Renal cortical epithelial cell (primary cell): ENCODE data around the gene FAM163B. TPM values are rescaled to one million over a fixed set of nuclear protein-coding genes. Genes with fewer than 3 reads are reported as not detected.
"Not testable (repeated sequence)": the region's sequence is repeated elsewhere in the genome, so short reads cannot be mapped to it uniquely, and the experiment has no call there.

ENCODE experiments used
- DNase-seq: peaks from one replicate; pipeline ENCODE4 v3.0.0-alpha.2; 2011; ENCODE audit warnings: low read depth
- total RNA-seq: library from RNA; depleted of rRNA; stranded (reverse); fragments of >200 nt; gene quantifications from 2 replicates; pipeline ENCODE4 v1.2.3, GENCODE V29; 2014

The FAM163B gene
- total RNA-seq, 1 donor from 2014 or later = not detected

DNA sequence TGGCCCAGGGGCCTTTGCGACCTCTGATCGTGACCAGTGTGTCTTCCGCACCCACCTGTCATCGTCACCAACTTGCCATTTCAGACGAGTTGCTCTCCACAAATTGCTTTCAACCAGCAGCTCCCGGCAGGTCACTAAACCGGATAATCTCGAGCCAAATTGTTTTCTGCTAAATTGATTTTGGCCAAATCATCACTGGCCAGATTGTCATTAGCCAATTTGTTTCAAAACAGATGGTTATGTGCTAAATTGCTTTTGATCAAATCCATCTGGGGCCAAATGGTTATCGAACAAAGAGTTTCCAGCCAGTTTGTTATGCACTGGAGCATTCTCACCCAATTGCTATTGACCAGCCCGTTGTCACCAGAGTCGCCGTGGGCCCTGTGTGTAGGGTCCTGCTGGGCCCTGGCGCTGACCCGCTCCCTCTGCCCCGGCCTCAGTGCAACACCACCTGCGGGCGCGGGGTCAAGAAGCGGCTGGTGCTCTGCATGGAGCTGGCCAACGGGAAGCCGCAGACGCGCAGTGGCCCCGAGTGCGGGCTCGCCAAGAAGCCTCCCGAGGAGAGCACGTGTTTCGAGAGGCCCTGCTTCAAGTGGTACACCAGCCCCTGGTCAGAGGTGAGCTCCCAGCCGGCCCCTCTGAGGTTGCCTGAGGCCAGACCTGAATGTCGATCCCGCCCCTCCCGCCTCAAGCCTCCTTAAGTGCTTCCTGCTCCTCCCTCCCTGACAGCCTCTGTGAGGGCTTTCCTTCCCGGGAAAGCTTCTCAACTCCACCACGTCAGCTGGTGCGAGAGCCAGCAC is 39.1 kb downstream of the FAM163B start:
- no peak for DNase-seq

DNA sequence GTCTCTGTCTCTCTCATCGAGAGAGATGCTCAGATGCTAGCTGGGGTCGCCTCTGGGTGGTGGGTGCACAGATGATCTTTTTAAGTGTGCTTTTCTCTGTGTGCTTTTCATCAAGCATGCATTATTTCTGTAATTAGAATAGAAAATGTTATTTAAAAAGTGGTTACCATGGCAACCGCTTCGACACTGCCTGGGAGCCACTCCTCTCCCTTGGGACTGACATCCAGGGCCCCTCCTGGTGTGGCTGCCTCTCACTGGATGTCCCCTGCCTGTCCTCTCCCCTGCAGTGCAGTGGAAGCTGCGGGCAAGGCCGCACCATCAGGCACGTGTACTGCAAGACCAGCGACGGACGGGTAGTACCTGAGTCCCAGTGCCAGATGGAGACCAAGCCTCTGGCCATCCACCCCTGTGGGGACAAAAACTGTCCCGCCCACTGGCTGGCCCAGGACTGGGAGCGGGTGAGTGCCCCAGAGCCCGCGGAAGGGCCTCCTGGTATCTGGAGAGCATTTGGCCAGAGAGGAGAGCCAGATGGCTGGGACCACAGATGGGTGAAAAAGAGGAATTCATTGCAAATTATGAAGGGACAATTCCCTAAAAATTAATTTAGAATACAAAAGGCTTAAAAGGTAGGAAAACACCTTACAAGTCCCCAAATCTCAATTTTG is 39.9 kb downstream of the FAM163B start:
- no peak for DNase-seq

DNA sequence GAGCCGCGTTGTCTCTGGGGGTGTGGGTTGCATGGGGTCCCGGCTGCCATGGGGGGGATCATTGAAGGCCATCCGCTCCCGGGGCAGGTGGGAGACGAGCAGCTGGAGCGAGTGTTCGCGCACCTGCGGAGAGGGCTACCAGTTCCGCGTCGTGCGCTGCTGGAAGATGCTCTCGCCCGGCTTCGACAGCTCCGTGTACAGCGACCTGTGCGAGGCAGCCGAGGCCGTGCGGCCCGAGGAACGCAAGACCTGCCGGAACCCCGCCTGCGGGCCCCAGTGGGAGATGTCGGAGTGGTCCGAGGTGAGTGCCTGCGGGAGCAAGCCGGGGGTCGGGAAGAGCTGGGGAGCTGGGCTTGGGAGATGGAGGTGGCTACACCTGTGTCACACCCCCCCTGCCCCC is 41.0 kb downstream of the FAM163B start:
- no peak for DNase-seq

DNA sequence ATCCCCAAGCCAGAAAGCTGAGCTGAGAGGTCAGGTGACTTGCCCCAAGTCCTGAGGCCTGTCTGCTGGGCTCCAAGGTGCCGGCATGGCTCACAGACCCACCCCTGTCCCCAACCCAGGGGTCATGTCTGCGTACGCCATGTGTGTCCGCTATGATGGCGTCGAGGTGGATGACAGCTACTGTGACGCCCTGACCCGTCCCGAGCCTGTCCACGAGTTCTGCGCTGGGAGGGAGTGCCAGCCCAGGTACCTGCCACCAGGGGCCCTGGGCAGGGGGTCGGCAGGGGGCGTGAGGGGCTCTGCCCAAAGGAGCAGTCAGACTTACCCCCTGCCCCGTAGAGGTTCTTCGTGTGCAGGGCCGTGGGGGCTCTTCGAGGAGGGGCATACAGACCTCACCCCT is 42.4 kb downstream of the FAM163B start:
- DNase-seq = no peak

DNA sequence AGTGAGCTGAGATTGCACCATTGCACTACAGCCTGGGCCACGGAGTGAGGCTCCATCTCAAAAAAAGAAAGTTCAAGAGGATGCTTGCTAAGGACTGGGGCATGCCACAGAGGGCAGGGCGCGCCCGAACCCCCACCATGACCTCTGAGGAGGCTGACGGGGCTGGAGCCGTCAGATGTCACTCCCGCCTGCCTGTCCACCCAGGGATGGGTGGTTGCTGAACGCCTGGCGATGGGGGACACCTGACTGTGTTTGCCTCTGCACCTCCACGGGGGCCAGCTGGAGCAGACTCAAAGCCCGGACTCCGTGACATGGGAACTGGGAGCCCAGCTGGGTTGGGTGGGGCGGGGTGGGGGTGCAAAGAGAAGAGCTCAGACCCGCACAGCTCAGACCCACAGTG is 42.8 kb downstream of the FAM163B start:
- DNase-seq = no peak

DNA sequence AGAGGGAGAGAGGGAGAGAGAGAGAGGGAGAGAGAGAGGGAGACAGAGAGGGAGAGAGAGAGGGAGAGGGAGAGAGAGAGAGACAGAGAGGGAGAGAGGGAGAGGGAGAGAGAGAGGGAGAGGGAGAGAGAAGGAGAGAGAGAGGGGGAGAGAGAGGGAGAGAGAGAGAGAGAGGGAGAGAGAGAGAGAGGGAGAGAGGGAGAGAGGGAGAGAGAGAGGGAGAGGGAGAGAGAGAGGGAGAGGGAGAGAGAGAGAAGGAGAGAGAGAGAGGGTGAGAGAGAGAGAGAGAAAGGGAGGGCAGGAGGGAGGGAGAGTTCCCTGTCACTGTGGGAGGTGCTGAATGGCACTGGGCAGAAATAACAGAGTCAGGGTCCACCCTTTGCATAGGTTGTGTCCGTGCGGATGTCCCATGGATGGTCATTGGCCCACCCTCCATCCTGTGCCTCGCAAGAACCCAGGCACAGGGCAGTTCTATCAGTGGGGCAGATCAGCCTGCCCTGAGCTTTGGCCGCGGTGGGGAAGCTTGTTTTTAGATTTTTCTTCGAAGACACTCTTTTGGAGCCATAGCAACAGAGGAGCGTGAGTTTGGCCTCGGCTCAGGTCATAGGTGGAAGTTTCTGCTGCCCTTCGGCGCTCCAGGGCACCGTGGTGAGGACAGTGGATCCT is 44.6 kb downstream of the FAM163B start:
- DNase-seq = no peak

DNA sequence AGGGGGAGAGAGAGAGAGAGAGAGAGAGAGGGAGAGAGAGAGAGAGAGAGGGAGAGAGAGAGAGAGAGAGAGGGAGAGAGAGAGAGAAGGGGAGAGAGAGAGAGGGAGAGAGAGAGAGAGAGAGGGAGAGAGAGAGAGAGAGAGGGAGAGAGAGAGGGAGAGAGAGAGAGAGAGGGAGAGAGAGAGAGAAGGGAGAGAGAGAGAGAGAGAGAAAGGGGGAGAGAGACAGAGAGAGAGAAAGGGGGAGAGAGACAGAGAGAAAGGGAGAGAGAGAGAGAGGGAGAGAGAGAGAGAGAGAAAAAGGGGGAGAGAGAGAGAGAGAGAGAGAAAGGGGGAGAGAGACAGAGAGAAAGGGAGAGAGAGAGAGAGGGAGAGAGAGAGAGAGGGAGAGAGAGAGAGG is 45.4 kb downstream of the FAM163B start:
- DNase-seq = not testable (repeated sequence)

DNA sequence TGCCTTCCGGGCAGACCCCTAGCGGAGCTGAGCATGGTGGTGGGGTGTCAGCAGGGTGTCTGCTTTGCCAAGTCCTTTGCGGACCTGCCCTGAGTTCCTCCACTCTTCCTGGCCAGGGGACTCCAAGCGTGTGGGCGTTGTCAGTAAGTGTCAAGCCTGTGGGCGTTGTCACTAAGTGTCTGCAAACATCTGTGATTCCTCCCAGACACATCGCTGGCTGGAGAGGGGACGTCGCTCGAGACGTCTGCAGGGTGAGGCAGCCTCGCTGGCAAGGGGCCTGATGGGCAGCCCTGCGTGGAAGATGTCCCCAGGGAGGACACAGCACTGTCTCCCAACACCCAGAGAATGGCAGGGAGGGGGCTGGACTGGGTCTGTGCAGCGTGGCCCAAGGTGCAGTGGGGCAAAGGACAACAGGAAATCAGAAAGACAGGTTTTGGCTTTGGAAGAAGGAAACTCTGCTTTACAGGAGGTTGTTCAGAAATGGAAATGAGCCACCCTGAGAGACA is 45.8 kb downstream of the FAM163B start:
- DNase-seq = no peak

DNA sequence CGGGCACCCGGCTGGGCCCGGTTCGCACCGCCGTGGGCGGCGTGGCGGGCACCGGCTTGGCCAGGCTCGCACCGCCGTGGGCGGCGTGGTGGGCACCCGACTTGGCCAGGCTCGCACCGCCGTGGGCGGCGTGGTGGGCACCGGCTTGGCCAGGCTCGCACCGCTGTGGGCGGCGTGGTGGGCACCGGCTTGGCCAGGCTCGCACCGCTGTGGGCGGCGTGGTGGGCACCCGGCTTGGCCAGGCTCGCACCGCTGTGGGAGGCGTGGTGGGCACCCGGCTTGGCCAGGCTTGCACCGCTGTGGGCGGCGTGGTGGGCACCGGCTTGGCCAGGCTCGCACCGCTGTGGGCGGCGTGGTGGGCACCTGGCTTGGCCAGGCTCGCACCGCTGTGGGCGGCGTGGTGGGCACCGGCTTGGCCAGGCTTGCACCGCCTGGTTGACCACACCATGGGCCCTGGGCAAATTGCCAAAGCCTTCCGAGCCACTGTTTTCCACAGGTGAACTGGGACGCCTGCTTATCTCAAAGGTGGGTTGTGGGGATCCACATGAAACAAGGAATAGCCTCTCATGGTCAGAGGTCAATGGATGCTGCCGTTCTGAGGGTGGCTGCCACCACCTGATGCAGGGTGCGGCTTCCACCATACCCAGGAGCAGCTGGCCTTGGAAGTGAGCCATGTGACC is 46.4 kb downstream of the FAM163B start:
- DNase-seq = no peak

DNA sequence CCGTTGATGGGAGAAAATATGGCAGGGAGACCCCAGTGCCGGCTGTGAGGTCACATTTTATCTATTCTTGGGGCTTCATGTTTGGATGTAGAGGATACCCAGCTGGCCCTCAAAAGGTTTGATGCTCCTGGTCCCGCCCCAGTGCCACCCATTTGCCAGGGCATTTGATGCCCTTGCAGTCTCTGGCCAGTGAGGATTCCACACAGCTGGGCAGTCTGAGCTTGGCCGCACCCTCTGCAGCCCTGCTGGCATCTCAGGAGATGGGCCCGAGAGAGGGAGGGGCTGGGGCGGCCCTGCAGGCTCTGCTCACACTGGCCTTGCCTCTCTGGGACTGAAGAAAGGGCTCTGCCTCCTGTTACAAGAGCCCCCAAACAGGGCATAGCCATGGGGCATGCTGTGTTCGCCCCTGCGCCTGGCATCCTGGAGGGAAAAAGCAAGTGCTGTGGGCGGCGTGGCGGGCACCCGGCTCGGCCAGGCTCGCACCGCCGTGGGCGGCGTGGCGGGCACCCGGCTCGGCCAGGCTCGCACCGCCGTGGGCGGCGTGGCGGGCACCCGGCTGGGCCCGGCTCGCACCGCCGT is 47.1 kb downstream of the FAM163B start:
- DNase-seq = no peak

DNA sequence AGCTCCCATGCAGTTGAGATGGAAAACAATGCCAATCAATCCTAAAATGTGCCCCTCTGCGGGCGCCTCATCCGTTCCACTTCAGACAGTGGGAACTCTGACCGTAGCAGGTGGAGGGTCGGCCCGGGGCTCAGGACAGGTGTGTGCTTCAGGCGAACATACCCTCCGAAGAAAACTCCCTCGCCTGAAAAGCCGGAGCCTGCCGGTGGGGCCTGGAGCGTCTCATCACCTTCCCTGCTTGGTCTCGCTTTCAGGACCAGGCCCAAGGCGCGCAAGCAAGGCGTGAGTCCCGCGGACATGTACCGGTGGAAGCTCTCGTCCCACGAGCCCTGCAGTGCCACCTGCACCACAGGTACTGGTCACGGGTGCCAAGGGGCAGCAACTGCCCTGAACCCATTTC is 48.2 kb downstream of the FAM163B start:
- DNase-seq = no peak

DNA sequence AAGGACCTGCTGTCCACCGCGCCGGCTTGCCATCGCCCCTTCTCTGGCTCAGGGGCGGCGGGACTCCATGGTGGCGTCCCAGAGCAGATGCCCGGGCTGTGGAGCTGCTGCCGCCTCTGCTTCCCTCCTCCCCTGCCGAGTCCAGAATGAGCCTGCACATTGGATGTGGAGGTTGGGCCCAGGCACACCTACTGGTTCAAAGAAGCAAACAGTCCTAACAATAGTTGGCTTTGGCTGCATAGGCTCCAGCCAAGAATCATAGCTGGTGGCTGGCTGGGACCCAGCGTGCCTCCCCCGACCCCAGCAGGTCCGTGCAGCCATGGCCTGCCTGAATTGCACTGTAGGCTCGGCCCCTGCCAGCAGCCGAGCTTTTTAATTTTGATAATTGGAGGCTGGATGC is 48.9 kb downstream of the FAM163B start:
- no peak for DNase-seq

DNA sequence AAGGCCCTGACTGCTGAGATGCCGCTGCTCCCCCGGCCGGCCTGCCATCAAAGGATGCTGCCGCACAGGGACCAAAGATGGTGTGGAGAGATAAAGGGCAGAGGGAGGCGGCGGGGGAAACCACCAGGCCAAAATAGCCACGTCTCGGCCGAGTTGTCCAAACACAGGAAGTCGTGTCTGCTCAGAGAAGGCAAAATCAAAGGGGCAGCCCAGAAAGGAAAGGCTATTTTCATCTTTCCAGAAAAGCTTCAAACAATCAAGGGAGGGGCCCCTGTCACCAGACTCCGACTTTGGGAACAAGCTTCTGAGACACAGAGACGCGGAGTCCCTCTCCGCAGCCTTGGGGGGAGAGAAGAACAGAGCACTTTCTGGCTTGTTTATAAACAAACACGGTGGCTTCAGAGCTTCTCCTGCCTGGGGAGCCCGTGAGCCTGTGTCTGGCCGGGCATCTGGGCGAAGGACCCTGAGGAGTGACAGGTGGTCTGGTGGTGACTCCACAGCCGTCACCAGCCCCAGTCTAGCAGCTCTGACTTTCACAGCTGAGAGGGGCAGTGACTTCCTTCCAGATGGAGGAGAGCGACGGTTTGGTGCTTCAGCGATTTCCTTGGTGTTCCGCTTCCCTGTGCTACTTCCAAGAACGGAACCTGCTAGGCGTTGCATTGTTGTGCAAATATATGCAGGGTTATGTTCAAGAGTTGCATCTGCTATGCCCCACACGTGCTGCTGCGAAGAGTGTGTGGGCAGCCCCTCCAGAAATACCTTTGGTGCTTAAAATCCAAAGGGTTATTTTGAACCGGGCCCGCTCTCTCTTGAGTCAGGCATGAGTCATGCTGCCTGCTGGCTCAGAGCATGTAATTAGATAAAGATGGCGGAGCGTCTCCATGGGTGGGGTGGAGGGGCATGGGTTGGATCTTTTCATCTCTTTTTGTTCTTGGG is 50.7 kb downstream of the FAM163B start:
- DNase-seq = peak; percentile 1

DNA sequence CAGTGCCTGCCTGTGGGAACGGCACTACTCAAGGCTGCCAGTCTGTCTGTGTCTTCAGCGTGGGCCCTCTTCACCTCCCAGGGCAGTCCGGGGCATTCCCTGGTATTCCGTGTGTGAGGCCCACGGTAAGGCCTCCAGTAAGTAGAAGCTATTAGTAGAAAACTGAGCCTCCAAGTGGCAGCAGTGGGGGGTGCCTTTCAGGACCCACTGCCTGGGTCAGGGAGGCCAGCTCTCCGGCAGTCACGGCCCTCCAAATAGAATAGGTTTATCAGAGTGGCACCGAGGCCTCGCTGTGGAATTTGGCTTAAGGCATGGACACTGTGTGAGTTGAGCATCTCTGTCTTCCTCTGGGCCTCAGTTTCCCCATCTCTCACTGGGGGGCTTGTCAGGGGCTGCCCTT is 51.6 kb downstream of the FAM163B start:
- no peak for DNase-seq

DNA sequence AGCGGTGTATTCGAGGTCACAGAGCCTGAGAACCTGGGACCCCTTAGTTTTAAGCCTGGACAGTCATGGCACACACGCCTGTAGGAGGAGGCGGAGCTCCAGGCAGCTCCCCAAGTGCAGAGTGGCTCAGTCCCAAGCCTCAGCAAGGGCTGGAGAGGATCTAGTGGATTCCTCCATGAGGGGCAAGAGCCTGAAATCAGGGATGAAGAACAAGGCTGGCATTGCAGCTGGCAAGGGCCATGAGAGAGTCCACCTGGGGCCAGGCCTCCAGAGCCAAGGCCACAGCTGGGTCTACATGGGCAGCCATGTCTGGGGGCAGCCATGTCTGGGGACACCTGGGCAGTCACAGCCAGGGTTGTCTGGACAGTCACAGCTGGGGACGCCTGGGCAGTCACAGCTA is 52.8 kb downstream of the FAM163B start:
- DNase-seq = no peak

DNA sequence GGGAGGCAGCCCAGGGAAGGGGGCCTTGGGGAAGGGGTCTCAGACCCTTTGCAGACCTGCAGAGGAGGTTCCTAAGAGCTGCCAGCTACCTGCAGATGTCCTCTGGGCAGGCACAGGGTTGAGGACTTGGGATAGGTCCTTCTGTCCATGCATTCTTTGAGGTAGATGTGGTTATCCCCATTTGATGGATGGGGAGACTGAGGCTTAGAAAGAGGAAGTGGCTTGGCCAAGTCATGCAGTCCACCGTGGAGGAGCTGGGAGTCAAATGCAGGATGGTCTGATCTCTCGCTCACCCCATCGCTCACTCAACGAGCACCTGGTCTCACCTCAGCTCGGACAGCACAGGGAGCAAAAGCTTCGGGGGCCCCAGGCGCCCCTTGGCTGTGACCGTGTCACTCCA is 54.5 kb downstream of the FAM163B start:
- DNase-seq = no peak

DNA sequence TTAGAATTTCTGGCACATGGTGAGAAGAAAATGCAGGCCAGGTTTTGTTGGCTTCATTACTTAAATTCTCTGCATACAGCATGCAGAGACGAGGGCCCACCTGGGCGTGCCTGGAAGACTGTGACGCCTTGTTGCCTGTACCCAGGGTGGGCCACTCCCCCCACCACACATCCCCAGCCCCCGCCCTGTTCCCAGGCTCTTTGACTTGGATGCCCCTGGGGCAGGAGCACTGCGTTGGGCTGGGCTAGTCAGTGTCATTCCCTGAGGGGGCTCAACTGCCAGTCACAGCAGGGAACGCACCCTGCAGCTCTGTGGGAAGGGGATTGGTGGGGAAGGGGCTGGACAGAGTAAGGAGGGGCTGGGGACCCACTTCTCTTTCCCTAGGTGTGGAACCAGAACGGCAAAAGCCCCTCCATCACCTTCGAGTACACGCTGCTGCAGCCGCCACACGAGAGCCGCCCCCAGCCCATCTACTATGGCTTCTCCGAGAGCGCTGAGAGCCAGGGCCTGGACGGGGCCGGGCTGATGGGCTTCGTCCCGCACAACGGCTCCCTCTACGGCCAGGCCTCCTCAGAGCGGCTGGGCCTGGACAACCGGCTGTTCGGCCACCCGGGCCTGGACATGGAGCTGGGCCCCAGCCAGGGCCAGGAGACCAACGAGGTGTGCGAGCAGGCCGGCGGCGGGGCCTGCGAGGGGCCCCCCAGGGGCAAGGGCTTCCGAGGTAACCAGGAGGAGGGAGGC is 55.0 kb downstream of the FAM163B start:
- DNase-seq = no peak

DNA sequence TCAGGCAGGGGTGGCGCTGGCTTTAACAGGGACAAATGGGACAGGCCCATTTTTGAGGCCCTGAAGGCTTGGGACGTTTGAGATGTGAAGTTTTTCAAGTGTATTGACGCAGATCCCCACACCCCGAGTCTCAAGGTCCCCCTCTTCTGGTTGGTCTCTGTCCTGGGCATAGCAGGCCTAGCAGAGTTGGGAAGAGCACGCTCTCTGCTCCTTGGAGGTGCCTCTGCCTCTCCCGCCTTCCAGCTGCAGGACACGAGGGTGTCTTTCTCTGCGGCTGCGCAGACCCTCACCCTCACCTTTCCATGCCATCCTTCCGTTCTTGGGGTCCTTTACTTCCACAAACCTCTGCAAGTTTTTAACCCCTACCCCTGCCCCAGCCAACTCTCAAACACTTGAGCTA is 56.1 kb downstream of the FAM163B start:
- DNase-seq = no peak

DNA sequence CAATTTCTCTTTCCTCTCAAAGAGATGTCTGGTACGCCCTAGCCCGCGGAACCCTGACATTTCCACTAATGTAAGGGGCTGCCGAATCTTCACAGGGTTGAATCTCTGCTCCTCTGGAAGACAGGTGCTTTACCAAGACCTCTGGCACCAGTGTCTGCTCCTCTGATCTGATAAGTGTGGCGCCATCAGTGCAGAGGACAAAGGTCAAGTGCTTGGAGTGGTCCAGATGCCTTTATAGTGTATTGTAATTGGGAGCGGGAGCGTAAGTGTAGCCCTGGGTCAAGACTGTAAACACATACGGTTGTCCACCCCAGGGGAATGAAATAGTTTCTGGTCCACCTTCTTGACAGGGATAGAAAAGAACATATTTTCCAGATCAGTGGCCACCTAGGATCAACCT is 57.0 kb downstream of the FAM163B start:
- no peak for DNase-seq

DNA sequence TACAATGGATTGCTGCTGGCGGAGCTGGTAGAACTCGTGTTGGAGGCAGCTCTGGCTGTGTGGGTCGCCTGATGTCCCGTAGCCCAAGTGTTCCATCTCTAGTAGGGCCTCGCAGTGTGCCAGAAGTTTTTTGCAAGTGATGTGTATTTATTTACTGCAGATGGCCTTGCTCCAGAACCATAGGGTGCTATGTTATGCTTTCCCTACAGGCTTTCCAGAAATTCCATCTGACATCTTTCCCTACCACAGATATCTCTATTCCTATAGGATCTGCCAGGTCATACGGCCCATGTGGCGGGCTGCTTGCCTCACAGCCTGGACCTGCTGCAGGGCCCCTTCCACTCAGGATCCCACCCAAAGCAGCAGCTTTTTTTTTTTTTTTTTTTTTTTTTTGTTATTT is 57.7 kb downstream of the FAM163B start:
- no peak for DNase-seq
